Mesenteric fat pad (tissue), 1 donor: Measurements from ENCODE around the gene ISG20L2. TPM values are rescaled to one million over a fixed set of nuclear protein-coding genes. Genes with fewer than 3 reads are reported as not detected.
"Not testable (repeated sequence)": the region's sequence is repeated elsewhere in the genome, so short reads cannot be mapped to it uniquely, and the experiment has no call there.

Source experiments
- DNase-seq: peaks from one replicate; pipeline ENCODE4 v3.0.0-alpha.2; 2020; ENCODE audit warnings: low spot score
- long read RNA-seq: library from polyadenylated mRNA; unstranded; transcript quantifications from one replicate; pipeline ENCODE4 v2.0.0, GENCODE V29; 2020
- total RNA-seq: library from RNA; stranded (reverse); fragmentation: NEBNext Ultra II Directional; extraction: Animal tissue kit (Norgen Biotek cat#: 25700); gene quantifications from one replicate; pipeline ENCODE4 v1.2.1, GENCODE V29; 2021
- donor health status: DM: yes; HTN: yes; CAD: no.

The ISG20L2 gene
- 24.4 TPM for total RNA-seq
- long read RNA-seq, transcript ISG20L2-201 (3 exons, 3,303 nt), result major isoform, 39 of 97 reads
- long read RNA-seq, transcript ISG20L2-202 (4 exons, 2,310 nt), result minor isoform, 21 of 97 reads
- long read RNA-seq, partial matches to known transcripts, result 12 of 97 reads
- long read RNA-seq, other reads (novel, unspliced or antisense), result 22 of 97 reads

GRCh38 chr1:156728599-156729462, at the start of gene ISG20L2:
Gene ISG20L2 (minus strand): TSS chr1:156728766. CDS start chr1:156727652, 1,114 bp downstream.
- peak; percentile 98 for DNase-seq

- DNase-seq, result no peak
These were observed 49.0 kb upstream of the ISG20L2 start for GRCh38 chr1:156777573-156777972.

GRCh38 chr1:156776942-156777341, 48.4 kb upstream of the ISG20L2 start:
- no peak for DNase-seq

GRCh38 chr1:156775799-156776198, 47.2 kb upstream of the ISG20L2 start:
- DNase-seq, result no peak

- DNase-seq, result no peak
These were observed 45.0 kb upstream of the ISG20L2 start for GRCh38 chr1:156773607-156774006.

GRCh38 chr1:156772728-156773497, 44.3 kb upstream of the ISG20L2 start:
- no peak for DNase-seq

- no peak for DNase-seq
These were observed 43.7 kb upstream of the ISG20L2 start for GRCh38 chr1:156772222-156772621.

- no peak for DNase-seq
These were observed 40.2 kb upstream of the ISG20L2 start for GRCh38 chr1:156768610-156769295.

GRCh38 chr1:156767879-156768604, 39.5 kb upstream of the ISG20L2 start:
- DNase-seq, result no peak

- DNase-seq, result peak; percentile 97
These were observed 38.7 kb upstream of the ISG20L2 start, which contains the start of gene PRCC for GRCh38 chr1:156767101-156767878. Gene PRCC (plus strand): TSS chr1:156767535. CDS start chr1:156767772, 237 bp downstream.

GRCh38 chr1:156766298-156767100, 37.9 kb upstream of the ISG20L2 start:
- no peak for DNase-seq

GRCh38 chr1:156765666-156766065, 37.1 kb upstream of the ISG20L2 start:
- no peak for DNase-seq

GRCh38 chr1:156765136-156765535, 36.6 kb upstream of the ISG20L2 start:
- DNase-seq, result not testable (repeated sequence)

- no peak for DNase-seq
These were observed 32.2 kb upstream of the ISG20L2 start for GRCh38 chr1:156760796-156761104.

GRCh38 chr1:156760092-156760795, 31.7 kb upstream of the ISG20L2 start:
- DNase-seq, result no peak

GRCh38 chr1:156757572-156758253, 29.1 kb upstream of the ISG20L2 start:
- DNase-seq, result not testable (repeated sequence)

GRCh38 chr1:156756355-156756754, 27.8 kb upstream of the ISG20L2 start:
- DNase-seq, result no peak

GRCh38 chr1:156755527-156755950, 27.0 kb upstream of the ISG20L2 start:
- DNase-seq, result no peak
